GM12872 (cell line): ENCODE data around the gene ARAF.

Experiments
- TF ChIP-seq, protein P1 (sequence below): IDR thresholded peaks from 3 replicates; pipeline ENCODE4 v1.5.1; 2011; ENCODE audit warnings: low read depth, mild to moderate bottlenecking, low read length, moderate library complexity; ENCODE audit not compliant: insufficient read depth

ARAF gene

DNA sequence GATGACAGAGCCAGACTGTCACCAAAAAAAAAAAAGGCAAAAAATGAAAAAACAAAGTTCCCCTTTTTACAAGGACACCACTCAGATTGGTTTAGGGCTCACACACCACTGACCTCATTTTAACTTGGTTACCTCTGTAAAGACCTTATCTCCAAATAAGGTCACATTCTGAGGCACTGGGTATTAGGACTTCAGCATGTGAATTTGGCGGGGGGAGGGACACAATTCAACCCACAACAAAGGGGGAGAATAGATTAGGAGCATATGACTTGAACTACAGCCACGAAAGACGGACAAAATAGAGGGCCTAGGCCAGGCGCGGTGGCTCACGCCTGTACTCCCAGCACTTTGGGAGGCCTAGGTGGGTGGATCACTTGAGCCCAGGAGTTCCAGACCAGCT is 31.0 kb upstream of the ARAF start:
- TF ChIP-seq, protein P1, sequence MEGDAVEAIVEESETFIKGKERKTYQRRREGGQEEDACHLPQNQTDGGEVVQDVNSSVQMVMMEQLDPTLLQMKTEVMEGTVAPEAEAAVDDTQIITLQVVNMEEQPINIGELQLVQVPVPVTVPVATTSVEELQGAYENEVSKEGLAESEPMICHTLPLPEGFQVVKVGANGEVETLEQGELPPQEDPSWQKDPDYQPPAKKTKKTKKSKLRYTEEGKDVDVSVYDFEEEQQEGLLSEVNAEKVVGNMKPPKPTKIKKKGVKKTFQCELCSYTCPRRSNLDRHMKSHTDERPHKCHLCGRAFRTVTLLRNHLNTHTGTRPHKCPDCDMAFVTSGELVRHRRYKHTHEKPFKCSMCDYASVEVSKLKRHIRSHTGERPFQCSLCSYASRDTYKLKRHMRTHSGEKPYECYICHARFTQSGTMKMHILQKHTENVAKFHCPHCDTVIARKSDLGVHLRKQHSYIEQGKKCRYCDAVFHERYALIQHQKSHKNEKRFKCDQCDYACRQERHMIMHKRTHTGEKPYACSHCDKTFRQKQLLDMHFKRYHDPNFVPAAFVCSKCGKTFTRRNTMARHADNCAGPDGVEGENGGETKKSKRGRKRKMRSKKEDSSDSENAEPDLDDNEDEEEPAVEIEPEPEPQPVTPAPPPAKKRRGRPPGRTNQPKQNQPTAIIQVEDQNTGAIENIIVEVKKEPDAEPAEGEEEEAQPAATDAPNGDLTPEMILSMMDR: no peak

DNA sequence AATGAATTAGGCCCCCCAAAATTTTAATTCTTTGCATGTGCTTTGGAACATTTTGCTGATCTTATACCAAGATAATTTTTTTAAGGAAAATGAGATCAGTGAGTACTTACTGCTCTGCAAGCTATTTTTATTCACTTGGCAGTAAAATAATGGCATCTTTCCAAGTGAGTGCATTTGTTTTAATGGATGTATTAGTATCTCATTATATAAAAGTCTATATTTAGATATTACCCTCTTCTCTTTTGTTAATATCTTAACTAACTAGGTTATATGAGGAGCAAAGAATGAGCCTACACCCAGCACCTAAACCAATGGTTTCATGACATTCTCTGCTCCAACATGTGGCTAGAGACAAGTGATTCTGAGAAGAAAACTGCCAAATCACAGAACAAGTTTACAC is 21.1 kb upstream of the ARAF start:
- TF ChIP-seq, protein P1: no peak

DNA sequence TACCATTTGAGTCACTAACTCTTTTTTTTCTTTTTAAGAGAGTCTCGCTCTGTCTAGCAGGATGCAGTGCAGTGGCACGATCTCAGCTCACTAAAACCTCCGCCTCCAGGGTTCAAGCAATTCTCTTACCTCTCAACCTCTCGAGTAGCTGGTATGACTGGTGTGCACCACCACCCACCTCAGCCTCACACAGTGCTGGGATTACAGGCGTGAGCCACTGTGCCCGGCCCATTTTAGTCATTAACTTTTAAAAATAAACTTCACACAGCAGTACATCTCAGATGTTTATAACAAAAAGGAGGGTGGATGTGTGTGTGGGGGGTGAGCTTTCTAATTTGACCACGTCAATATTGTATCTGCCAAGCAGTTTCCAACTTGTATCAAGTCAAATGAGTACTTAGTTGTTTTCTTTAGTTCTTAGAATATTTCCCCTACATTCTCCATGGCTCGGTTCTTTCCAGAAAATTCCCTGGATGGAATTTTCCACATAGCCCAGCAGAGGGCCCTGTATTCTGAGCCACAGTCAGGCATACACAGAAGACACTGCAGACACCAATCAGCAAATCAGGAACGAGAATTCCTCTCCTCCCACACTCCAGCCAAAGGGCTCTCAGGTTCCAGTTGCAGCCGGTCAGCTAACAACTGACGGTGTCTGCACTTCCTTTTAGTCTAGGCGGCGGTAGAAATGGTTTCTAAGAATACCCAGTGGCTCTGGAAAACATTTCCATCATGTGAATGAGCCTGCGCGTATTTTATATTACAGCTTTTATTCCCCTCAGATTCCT is 20.1 kb upstream of the ARAF start:
- TF ChIP-seq, protein P1: no peak

DNA sequence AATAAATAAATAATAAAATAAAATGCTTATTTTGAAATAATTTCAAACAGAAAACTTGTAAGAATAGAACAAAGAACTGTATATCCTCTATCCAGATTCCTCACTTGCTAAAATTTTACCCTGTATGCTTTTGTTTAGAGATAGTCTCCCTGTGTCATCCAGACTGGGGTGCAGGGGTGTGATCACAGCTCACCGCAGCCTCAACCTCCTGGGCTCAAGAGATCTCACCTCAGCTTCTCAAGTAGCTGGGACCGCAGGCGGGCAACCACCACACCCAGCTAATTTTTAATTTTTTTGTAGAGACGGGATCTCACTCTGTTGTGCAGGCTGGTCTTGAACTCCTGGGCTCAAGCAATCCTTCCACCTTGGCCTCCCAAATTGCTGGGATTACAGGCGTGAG is 17.5 kb upstream of the ARAF start:
- TF ChIP-seq, protein P1: no peak

DNA sequence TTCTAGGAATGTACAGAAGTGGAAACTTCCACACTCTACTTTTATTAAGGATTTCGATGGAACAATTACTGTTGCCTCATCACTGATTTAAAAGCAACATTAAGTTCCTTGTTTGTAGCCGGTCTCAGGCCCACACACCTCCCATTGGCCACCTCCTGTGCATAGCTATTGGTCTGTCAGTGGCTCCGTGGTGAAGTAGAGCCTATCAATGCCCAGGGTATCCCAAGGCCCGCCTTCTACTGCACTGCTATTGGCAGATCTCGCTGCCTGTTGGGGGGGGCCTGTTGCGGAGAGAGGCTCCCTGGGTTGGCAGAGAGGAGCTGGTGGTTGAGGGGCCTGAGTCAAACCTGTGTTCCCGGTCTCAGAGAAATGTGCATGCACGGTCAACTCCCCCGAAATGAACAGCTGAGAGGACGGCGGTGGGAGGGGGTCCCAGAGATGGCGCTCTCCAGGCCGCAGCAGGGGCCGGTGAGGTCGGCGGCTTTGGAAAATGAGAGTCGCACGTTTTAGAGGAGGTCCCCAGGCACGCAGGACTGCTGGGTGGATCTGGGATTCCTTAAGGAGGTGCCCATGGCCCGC is 4.9 kb upstream of the ARAF start:
- TF ChIP-seq, protein P1: no peak

DNA sequence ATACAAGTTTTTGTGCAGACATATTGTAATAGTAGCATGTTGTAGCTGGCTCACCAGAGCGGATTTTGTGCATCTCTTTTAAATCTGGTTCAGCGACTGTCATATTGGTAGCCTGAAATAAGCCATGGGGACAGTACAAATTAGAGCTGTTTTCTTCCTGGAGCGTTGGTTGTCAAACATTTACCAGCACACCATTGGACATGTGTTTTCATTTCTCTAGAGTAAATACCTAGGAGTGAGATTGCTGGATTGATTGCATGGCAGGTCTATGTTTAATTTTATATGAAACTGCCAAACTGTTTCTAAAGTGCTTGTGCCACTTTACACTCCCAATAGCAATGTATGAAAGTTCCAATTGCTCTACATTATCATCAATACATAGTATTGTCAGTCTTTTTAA is 2.6 kb upstream of the ARAF start:
- TF ChIP-seq, protein P1: no peak

DNA sequence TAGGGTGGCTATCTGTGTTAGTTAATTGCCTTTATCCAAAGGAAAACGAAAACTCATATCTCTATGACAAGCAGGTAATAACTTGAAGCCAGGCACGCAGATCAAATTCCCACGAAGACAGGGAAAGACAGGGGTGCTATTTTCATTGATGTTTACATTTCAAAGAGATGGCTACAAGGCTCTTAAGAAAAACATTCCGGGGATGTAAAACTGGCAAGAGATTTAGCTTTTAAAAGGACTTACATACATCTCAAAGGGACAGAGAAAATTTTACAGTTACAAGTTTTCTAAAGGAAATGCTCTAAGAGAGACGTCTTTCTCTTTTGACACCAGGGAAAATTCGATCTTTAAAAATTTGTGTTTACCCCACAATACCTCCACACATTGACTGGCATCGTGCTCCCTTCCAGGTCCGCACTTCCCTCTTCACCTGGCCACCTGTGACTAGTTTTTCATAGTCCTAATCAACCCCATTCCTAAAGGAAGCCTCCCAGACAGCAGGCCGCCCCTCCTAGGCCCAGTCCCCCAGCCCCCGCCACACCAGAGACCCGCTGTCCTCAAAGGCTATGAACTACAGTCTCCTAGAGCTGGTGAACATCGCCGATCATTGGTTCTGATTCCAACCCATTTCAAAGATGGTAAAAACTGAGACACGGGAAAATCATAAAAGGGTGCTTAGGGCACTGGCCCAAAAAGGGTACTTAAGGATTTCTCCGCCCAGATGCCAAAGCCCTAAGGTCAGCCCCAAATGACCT is 649 bp upstream of the ARAF start:
- TF ChIP-seq, protein P1: no peak
